ENCODE measurements around the gene PRICKLE2.

- TF ChIP-seq CTCF (IDR thresholded peaks at IDR 0.05), result no peak
- no peak for TF ChIP-seq USF2 (IDR thresholded peaks at IDR 0.05)
- TF ChIP-seq EHMT2 (IDR thresholded peaks at IDR 0.05; ENCODE audit: low read depth), result no peak
- TF ChIP-seq SMC3 (IDR thresholded peaks at IDR 0.05), result no peak
- no peak for TF ChIP-seq RCOR1 (IDR thresholded peaks at IDR 0.05; ENCODE audit: low read depth, low read length)
- no peak for TF ChIP-seq GATA3 (IDR thresholded peaks at IDR 0.05; ENCODE audit: borderline replicate concordance)
- TF ChIP-seq ZFP36 (IDR thresholded peaks at IDR 0.05; ENCODE audit: borderline replicate concordance, partially characterized antibody), result no peak
- no peak for TF ChIP-seq RAD21 (conservative IDR thresholded peaks at IDR 0.05 in 1 of 2, IDR thresholded peaks at IDR 0.05 in 1 of 2)
- no peak for TF ChIP-seq ESRRA (IDR thresholded peaks at IDR 0.05; ENCODE audit: borderline replicate concordance, low read length)
- TF ChIP-seq RNF2 (IDR thresholded peaks at IDR 0.05; ENCODE audit: borderline replicate concordance, low read depth), result no peak
Observed at GRCh38 chr3:64160000-64160695, 65.1 kb downstream of the PRICKLE2 start.
